Heart right ventricle (tissue), 16 donors: ENCODE measurements around the gene CERK. TPM values are rescaled to one million over a fixed set of nuclear protein-coding genes. Genes with fewer than 3 reads are reported as not detected.

Experiments
- ATAC-seq, 8 donors: fragments of 200-7000 bp; cut with Tn5 transposase; one replicate each; pipeline ENCODE4 v1.9.1; 2020; ENCODE audit warnings: mild to moderate bottlenecking in 8 of 8, moderate library complexity in 8 of 8, moderate number of reproducible peaks in 1 of 8
- DNase-seq, 2 donors: peaks; one replicate each; pipeline ENCODE4 v3.0.0-alpha.2; 2020
- H3K27ac ChIP-seq, 10 donors: fragments of 200-600 bp; sonication (generic) in 2 of 10; one replicate each; pipeline versions ENCODE4 v1.5.0 to v1.8.0; 2020 to 2022; ENCODE audit warnings: mild to moderate bottlenecking in 3 of 10
- H3K27me3 ChIP-seq, 7 donors: fragments of 200-600 bp; one replicate each; pipeline ENCODE4 v1.8.0; 2021 to 2022; ENCODE audit warnings: mild to moderate bottlenecking in 2 of 7
- H3K36me3 ChIP-seq, 9 donors: fragments of 200-600 bp; sonication (generic) in 1 of 9; one replicate each; pipeline versions ENCODE4 v1.5.0 to v1.8.0; 2020 to 2022; ENCODE audit warnings: mild to moderate bottlenecking in 2 of 9
- H3K4me1 ChIP-seq, 9 donors: fragments of 200-600 bp; sonication (generic) in 1 of 9; one replicate each; pipeline versions ENCODE4 v1.5.0 to v1.8.0; 2020 to 2022; ENCODE audit warnings: mild to moderate bottlenecking in 4 of 9
- H3K4me3 ChIP-seq, 10 donors: fragments of 200-600 bp; sonication (generic) in 2 of 10; one replicate each; pipeline versions ENCODE4 v1.5.0 to v1.8.0; 2020 to 2022; ENCODE audit warnings: mild to moderate bottlenecking in 7 of 10, moderate library complexity in 2 of 10
- H3K9me3 ChIP-seq, 11 donors: fragments of 200-600 bp in 10 of 11; sonication (generic) in 2 of 11; one replicate each; pipeline versions ENCODE4 v1.5.0 to v1.8.0; 2013 to 2022; ENCODE audit warnings: mild to moderate bottlenecking in 2 of 11, control low read depth in 1 of 11, moderate library complexity in 1 of 11
- CTCF ChIP-seq, 9 donors: fragments of 200-600 bp; sonication (generic) in 2 of 9; IDR thresholded peaks; one replicate each; pipeline versions ENCODE4 v1.5.0 to v1.8.0; 2021 to 2022; ENCODE audit warnings: antibody characterized with exemption in 9 of 9, mild to moderate bottlenecking in 5 of 9, moderate library complexity in 1 of 9
- WGBS, 2 donors: extraction: QIAGEN DNeasy Blood & Tissue Kit; methylation state at CpG; one replicate each; pipeline ENCODE4 v1.1.7; 2013; ENCODE audit warnings: inconsistent platforms in 1 of 2; 5-methylcytosine and 5-hydroxymethylcytosine counted together
- intact Hi-C, 10 donors: fragments of 100-400 bp; cut with DNase I; formaldehyde crosslinking; loops; one replicate each; pipeline versions ENCODE4 v1.11.1 to v1.14.2; 2022
- polyA plus RNA-seq, 2 donors: library from polyadenylated mRNA; stranded (reverse); fragments of 200-250 nt; gene quantifications; one replicate each; pipeline ENCODE4 v1.2.3, GENCODE V29; 2013
- total RNA-seq, 10 donors: library from RNA; stranded (reverse); fragmentation: NEBNext Ultra II Directional in 3 of 10; extraction: Animal tissue kit (Norgen Biotek cat#: 25700) in 3 of 10; gene quantifications; one replicate each; pipeline versions ENCODE4 v1.2.1 to v1.2.4, GENCODE V29; 2021 to 2023
- donor health status: Arrhythmogenic right ventricular cardiomyopathy.
- donor health status: ischemic (EF 13 %, LVEDD 7.1; RV severe dilation, severe dysfunction).
- donor health status: healthy with polysubstance abuse.
- donor health status: DM: no; HTN: yes; CAD: no.
- donor health status: DM: no; HTN: no; CAD: no.
- donor health status: ischemic (EF 25% LVEDD 6.9; RV normal size, moderate dysfunction).
- donor health status: ischemic (EF 25% LVEDD 5.7; RV mildly dilated, moderate dysfunction).
- donor health status: healthy.
- donor health status: DM: yes; HTN: yes; CAD: no.
- donor health status: Ischemic cardiomyopathy.
- donor health status: ischemic (EF 35%, LVEDD 5.7; RV mildly dilated, moderate dysfunction).
- donor health status: nonischemic (EF 11% LVEDD 7.7; RV severe dilation, severe dysfunction).
- donor health status: DM: yes; HTN: yes; CAD: no.
- donor health status: PGD.
- donor health status: ischemic (EF 29% LVEDD 5.4; RV normal size, mild dysfunction).
- donor health status: nonischemic (EF 23%, LVEDD 6.1; RV moderate dilation, normal function).

The CERK gene
- total and polyA plus RNA-seq, 12 donors, result 21.5 to 97.0 (median 66.2) TPM

DNA sequence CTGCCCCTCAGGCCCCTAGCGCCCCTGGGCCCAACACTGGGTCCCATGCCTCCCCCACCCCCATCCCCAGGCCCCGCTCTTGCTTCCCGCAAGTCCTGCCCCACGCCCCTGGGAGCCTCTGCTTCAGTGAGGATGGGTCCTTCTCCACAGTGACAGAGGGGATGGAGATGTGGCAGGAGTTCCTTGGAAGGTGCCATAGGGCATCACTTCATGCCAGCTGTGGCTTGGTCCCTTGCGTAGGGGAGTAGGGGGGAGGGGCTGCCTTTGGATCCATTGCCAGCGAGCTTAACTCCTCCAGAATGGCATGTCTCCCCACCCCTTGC lies 14.9 kb upstream of the CERK start:
- Histone ChIP-seq H3K27me3 (no peaks in the 10 kb centered on the region), H3K4me3 (no peak overlapping the region), H3K4me1 (peaks cover 19 to 78% (median 65%) of the 10 kb centered on the region in 9 donors), H3K27ac (peak overlapping the region; percentile 84 to 99 (median 94)), H3K36me3 (no peaks in the 10 kb centered on the region), H3K9me3 (peaks cover 0 to 16% (median 12%) of the 10 kb centered on the region in 11 donors)
- intact Hi-C loops, result no loop called here
- DNase-seq (no peak), ATAC-seq (no peak)
- WGBS, 2 donors, result 94 to 95% methylated on average over 6 of the region's 6 CpGs
- TF ChIP-seq CTCF (IDR thresholded peaks at IDR 0.05), result no peak

- DNase-seq (no peak), ATAC-seq (no peak)
- Histone ChIP-seq H3K9me3 (peaks cover 0 to 16% (median 12%) of the 10 kb centered on the region in 11 donors), H3K27me3 (no peaks in the 10 kb centered on the region), H3K4me3 (no peak overlapping the region), H3K27ac (peak overlapping the region in 9 of 10 donors; percentile 39 to 99 (median 94)), H3K36me3 (no peaks in the 10 kb centered on the region), H3K4me1 (peaks cover 19 to 77% (median 63%) of the 10 kb centered on the region in 9 donors)
- TF ChIP-seq CTCF (IDR thresholded peaks at IDR 0.05), result no peak
- WGBS, 2 donors, result 87% methylated on average over 11 of the region's 11 CpGs
- intact Hi-C loops, result no loop called here
Observed at GRCh38 chr22:46752286-46752987, 14.4 kb upstream of the CERK start.

GRCh38 chr22:46750863-46751443 lies 12.9 kb upstream of the CERK start:
- peak in 1 of 2 donors; percentile 60 for DNase-seq

GRCh38 chr22:46750530-46750800 lies 12.4 kb upstream of the CERK start:
- H3K4me3 ChIP-seq, result no peak overlapping the region
- ATAC-seq (no peak), DNase-seq (no peak)
- no peaks in the 10 kb centered on the region for H3K36me3 ChIP-seq
- WGBS, 2 donors, result 68 to 77% methylated on average over 5 of the region's 5 CpGs
- intact Hi-C loops, result no loop called here
- peaks cover 0 to under 1% (median 0%) of the 10 kb centered on the region in 11 donors for H3K9me3 ChIP-seq
- H3K27me3 ChIP-seq, result no peaks in the 10 kb centered on the region
- peaks cover 19 to 77% (median 63%) of the 10 kb centered on the region in 9 donors for H3K4me1 ChIP-seq
- no peak for TF ChIP-seq CTCF (IDR thresholded peaks at IDR 0.05)
- H3K27ac ChIP-seq, result peak overlapping the region in 8 of 10 donors; percentile 46 to 98 (median 56)

More at GRCh38 chr22:46750863-46751443, 12.9 kb upstream of the CERK start:
- peaks cover 0 to 6% (median 4%) of the 10 kb centered on the region in 11 donors for H3K9me3 ChIP-seq
- no peaks in the 10 kb centered on the region for H3K27me3 ChIP-seq
- peak overlapping the region in 8 of 10 donors; percentile 46 to 98 (median 56) for H3K27ac ChIP-seq
- intact Hi-C loops, result no loop called here
- no peak for TF ChIP-seq CTCF (IDR thresholded peaks at IDR 0.05)
- no peaks in the 10 kb centered on the region for H3K36me3 ChIP-seq
- 27 to 53% methylated on average over 12 of the region's 12 CpGs for WGBS, 2 donors
- H3K4me1 ChIP-seq, result peaks cover 19 to 77% (median 63%) of the 10 kb centered on the region in 9 donors
- H3K4me3 ChIP-seq, result no peak overlapping the region
- peak in 6 of 8 donors; percentile 5 to 45 (median 16) for ATAC-seq
